AG09319 (cell line): ENCODE measurements around the gene CST1.

Experiments used
- DNase-seq: peaks from one replicate; pipeline ENCODE4 v3.0.0-alpha.2; 2010; ENCODE audit warnings: low read depth; ENCODE audit errors: extremely low read depth
- TF ChIP-seq, protein P1 (sequence below): IDR thresholded peaks from 2 replicates; pipeline ENCODE4 v1.5.1; 2011; ENCODE audit warnings: low read depth, mild to moderate bottlenecking, inconsistent platforms, low read length, moderate library complexity

Gene CST1

DNA sequence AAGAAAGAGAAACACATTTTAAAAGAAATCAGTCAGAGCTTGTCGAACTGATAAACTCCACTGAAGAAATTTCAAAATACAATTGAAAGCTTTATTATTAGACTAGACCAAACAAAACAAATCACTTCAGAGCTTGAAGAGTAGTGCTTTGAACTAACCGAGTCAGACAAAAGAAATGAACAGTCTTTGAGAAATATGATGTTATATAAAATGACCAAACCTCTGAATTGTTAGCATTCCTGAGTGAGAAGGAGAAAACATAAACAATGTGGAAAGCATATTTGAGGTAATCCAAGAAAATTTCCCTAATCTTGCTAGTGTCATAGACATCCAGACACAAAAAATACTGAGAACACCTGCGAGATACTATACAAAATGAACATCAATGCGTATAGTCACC is 48.7 kb downstream of the CST1 start:
- TF ChIP-seq, protein P1, sequence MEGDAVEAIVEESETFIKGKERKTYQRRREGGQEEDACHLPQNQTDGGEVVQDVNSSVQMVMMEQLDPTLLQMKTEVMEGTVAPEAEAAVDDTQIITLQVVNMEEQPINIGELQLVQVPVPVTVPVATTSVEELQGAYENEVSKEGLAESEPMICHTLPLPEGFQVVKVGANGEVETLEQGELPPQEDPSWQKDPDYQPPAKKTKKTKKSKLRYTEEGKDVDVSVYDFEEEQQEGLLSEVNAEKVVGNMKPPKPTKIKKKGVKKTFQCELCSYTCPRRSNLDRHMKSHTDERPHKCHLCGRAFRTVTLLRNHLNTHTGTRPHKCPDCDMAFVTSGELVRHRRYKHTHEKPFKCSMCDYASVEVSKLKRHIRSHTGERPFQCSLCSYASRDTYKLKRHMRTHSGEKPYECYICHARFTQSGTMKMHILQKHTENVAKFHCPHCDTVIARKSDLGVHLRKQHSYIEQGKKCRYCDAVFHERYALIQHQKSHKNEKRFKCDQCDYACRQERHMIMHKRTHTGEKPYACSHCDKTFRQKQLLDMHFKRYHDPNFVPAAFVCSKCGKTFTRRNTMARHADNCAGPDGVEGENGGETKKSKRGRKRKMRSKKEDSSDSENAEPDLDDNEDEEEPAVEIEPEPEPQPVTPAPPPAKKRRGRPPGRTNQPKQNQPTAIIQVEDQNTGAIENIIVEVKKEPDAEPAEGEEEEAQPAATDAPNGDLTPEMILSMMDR, result no peak
- no peak for DNase-seq

- no peak for DNase-seq
Observed at GRCh38 chr20:23700931-23701330, 49.8 kb downstream of the CST1 start.

GRCh38 chr20:23697947-23698346 is 52.8 kb downstream of the CST1 start:
- DNase-seq, result no peak
- TF ChIP-seq, protein P1, result no peak

More at GRCh38 chr20:23700931-23701330, 49.8 kb downstream of the CST1 start:
- TF ChIP-seq, protein P1, result no peak
